H1 (cell line): ENCODE data around the gene CSNK2B. TPM values are rescaled to one million over a fixed set of nuclear protein-coding genes. Genes with fewer than 3 reads are reported as not detected.

Experiments
- CTCF ChIA-PET: fragments of 300-600 bp; sonication (Branson Sonifier 250); formaldehyde crosslinking; loops from one replicate; lab custom pipeline; 2021; ENCODE audit not compliant: partially characterized antibody; lab: Charles Lee
- POLR2A ChIA-PET: fragments of 300-600 bp; sonication (Branson Sonifier 250); formaldehyde crosslinking; loops from one replicate; lab custom pipeline; 2021; ENCODE audit warnings: inconsistent platforms; ENCODE audit not compliant: partially characterized antibody; lab: Charles Lee
- DNase-seq, 2 experiments: peaks; one replicate each; pipeline versions ENCODE4 v3.0.0 to v3.0.0-alpha.2; 2010 to 2022; ENCODE audit warnings: low spot score in 2 of 2, low read depth in 1 of 2, mixed read lengths in 1 of 2
- FAIRE-seq: peaks from 2 replicates; lab custom pipeline; 2011; peaks lifted over from hg19 to GRCh38; lab: Jason Lieb, UNC
- H2AFZ ChIP-seq: 2 replicates; pipeline ENCODE4 v1.8.1; 2012; ENCODE audit warnings: low read length, inconsistent platforms
- H2AK5ac ChIP-seq: 2 replicates; pipeline ENCODE4 v1.6.1; 2013; ENCODE audit warnings: low read depth, low read length
- H2BK120ac ChIP-seq: replicated peaks from 2 replicates; pipeline ENCODE3; 2013; ENCODE audit warnings: low read depth, low read length, inconsistent platforms
- H2BK12ac ChIP-seq: 2 replicates; pipeline ENCODE4 v1.6.1; 2013; ENCODE audit warnings: low read depth, low read length
- H2BK15ac ChIP-seq: 2 replicates; pipeline ENCODE4 v1.6.1; 2013; ENCODE audit warnings: low read length
- H2BK20ac ChIP-seq: 2 replicates; pipeline ENCODE4 v1.6.1; 2013; ENCODE audit warnings: low read length
- H2BK5ac ChIP-seq: 2 replicates; pipeline ENCODE4 v1.6.1; 2013; ENCODE audit warnings: low read depth, low read length
- H3K14ac ChIP-seq: 2 replicates; pipeline ENCODE4 v1.6.1; 2013; ENCODE audit warnings: inconsistent platforms; ENCODE audit not compliant: insufficient read length
- H3K18ac ChIP-seq: 2 replicates; pipeline ENCODE4 v1.6.1; 2013; ENCODE audit warnings: low read length; ENCODE audit errors: extremely low read depth
- H3K23ac ChIP-seq: 2 replicates; pipeline ENCODE4 v1.6.1; 2013; ENCODE audit warnings: inconsistent platforms; ENCODE audit not compliant: insufficient read length
- H3K23me2 ChIP-seq: 2 replicates; pipeline ENCODE4 v1.6.1; 2013; ENCODE audit warnings: low read depth, low read length
- H3K27ac ChIP-seq: 2 replicates; pipeline ENCODE4 v1.6.1; 2011; ENCODE audit warnings: low read depth, low read length, inconsistent platforms
- H3K27me3 ChIP-seq, 4 experiments: replicated peaks in 1 of 4; 1 replicate in 1 of 4; 2 replicates in 3 of 4; pipeline versions ENCODE4 v1.6.1 to v1.8.1; 2011 to 2013; ENCODE audit warnings: low read length in 3 of 4, mild to moderate bottlenecking in 3 of 4, inconsistent platforms in 2 of 4, mixed read lengths in 2 of 4, moderate library complexity in 1 of 4; ENCODE audit not compliant: control insufficient read depth in 3 of 4, insufficient read depth in 3 of 4; ENCODE audit errors: extremely low read depth in 1 of 4
- H3K36me3 ChIP-seq, 4 experiments: 2 replicates each; pipeline versions ENCODE4 v1.6.1 to v1.8.1; 2011 to 2013; ENCODE audit warnings: mild to moderate bottlenecking in 4 of 4, low read length in 3 of 4, moderate library complexity in 2 of 4, control low read depth in 1 of 4, inconsistent platforms in 1 of 4; ENCODE audit not compliant: insufficient read depth in 4 of 4, control insufficient read depth in 2 of 4
- H3K4ac ChIP-seq: replicated peaks from 2 replicates; pipeline ENCODE3; 2013; ENCODE audit warnings: low read length, low read depth, mixed read lengths, inconsistent platforms; ENCODE audit not compliant: insufficient read length
- H3K4me1 ChIP-seq, 4 experiments: replicated peaks in 1 of 4; 1 replicate in 1 of 4; 2 replicates in 3 of 4; pipeline versions ENCODE4 v1.6.1 to v1.8.1; 2011 to 2013; ENCODE audit warnings: low read length in 3 of 4, inconsistent platforms in 2 of 4, mixed read lengths in 1 of 4; ENCODE audit not compliant: insufficient read depth in 4 of 4, control insufficient read depth in 3 of 4
- H3K4me2 ChIP-seq, 2 experiments: 2 replicates each; pipeline versions ENCODE4 v1.6.1 to v1.8.1; 2011 to 2013; ENCODE audit warnings: low read depth in 2 of 2, low read length in 2 of 2, control low read depth in 1 of 2, inconsistent platforms in 1 of 2, mild to moderate bottlenecking in 1 of 2; ENCODE audit not compliant: insufficient read depth in 1 of 2
- H3K4me3 ChIP-seq, 4 experiments: fragments of 200-600, 300-600 bp in 1 of 4; sonication (generic), shearing (Covaris generic), sonication (Bioruptor Twin) in 1 of 4; 2 replicates each; pipeline versions ENCODE4 v1.5.1 to v1.8.1; 2011 to 2016; ENCODE audit warnings: low read length in 4 of 4, low read depth in 3 of 4, control low read depth in 2 of 4, inconsistent platforms in 2 of 4, mild to moderate bottlenecking in 2 of 4, mixed read lengths in 1 of 4, moderate library complexity in 1 of 4; ENCODE audit not compliant: insufficient read depth in 2 of 4; ENCODE audit errors: extremely low read depth in 1 of 4
- H3K56ac ChIP-seq: replicated peaks from 2 replicates; pipeline ENCODE3; 2013; ENCODE audit warnings: low read depth, mild to moderate bottlenecking, mixed read lengths, low read length, inconsistent platforms; ENCODE audit not compliant: insufficient read length
- H3K79me1 ChIP-seq: 2 replicates; pipeline ENCODE4 v1.6.1; 2013; ENCODE audit warnings: low read depth, low read length, control low read depth
- H3K79me2 ChIP-seq, 2 experiments: 2 replicates each; pipeline versions ENCODE4 v1.6.1 to v1.8.1; 2012 to 2013; ENCODE audit warnings: low read length in 2 of 2, mild to moderate bottlenecking in 2 of 2, inconsistent platforms in 1 of 2; ENCODE audit not compliant: insufficient read depth in 2 of 2, control insufficient read depth in 1 of 2
- H3K9ac ChIP-seq, 4 experiments: replicated peaks in 1 of 4; 1 replicate in 1 of 4; 2 replicates in 3 of 4; pipeline versions ENCODE4 v1.6.1 to v1.8.1; 2011 to 2013; ENCODE audit warnings: low read depth in 3 of 4, low read length in 3 of 4, control low read depth in 2 of 4, mild to moderate bottlenecking in 2 of 4, moderate library complexity in 2 of 4, inconsistent platforms in 1 of 4; ENCODE audit errors: extremely low read depth in 1 of 4
- H3K9me3 ChIP-seq, 2 experiments: 2 replicates each; pipeline versions ENCODE4 v1.6.1 to v1.8.1; 2012 to 2013; ENCODE audit warnings: mild to moderate bottlenecking in 2 of 2, moderate library complexity in 2 of 2, control low read depth in 1 of 2, inconsistent platforms in 1 of 2, low read depth in 1 of 2, low read length in 1 of 2, mixed read lengths in 1 of 2; ENCODE audit not compliant: insufficient read depth in 2 of 2
- H4K20me1 ChIP-seq, 2 experiments: replicated peaks in 1 of 2; 2 replicates each; pipeline versions ENCODE3 to v1.8.1; 2011 to 2013; ENCODE audit warnings: inconsistent platforms in 2 of 2, low read length in 2 of 2, mild to moderate bottlenecking in 1 of 2; ENCODE audit not compliant: insufficient read depth in 2 of 2, control insufficient read depth in 1 of 2
- H4K5ac ChIP-seq: 2 replicates; pipeline ENCODE4 v1.6.1; 2013; ENCODE audit warnings: low read length, low read depth, mixed read lengths, inconsistent platforms; ENCODE audit not compliant: insufficient read length
- H4K8ac ChIP-seq: 2 replicates; pipeline ENCODE4 v1.8.0; 2013; ENCODE audit warnings: mild to moderate bottlenecking, moderate library complexity, low read length, inconsistent platforms; ENCODE audit not compliant: insufficient read depth; ENCODE audit errors: extremely low read depth
- H4K91ac ChIP-seq: replicated peaks from 2 replicates; pipeline ENCODE3; 2013; ENCODE audit warnings: low read length, mixed read lengths, inconsistent platforms; ENCODE audit not compliant: insufficient read length
- BRCA1 ChIP-seq: IDR thresholded peaks from 2 replicates; pipeline ENCODE4 v1.6.1; 2012; ENCODE audit warnings: low read depth, low read length, improper control_type of control experiment
- CREB1 ChIP-seq: IDR thresholded peaks from 2 replicates; pipeline ENCODE4 v1.6.1; 2012; ENCODE audit warnings: inconsistent platforms
- FOSL1 ChIP-seq: IDR thresholded peaks from 2 replicates; pipeline ENCODE4 v1.6.1; 2011; ENCODE audit warnings: mild to moderate bottlenecking, low read depth, low read length, moderate library complexity; ENCODE audit not compliant: insufficient read depth
- GTF2F1 ChIP-seq: IDR thresholded peaks from 2 replicates; pipeline ENCODE4 v1.6.1; 2012; ENCODE audit warnings: low read depth, low read length, improper control_type of control experiment, borderline replicate concordance
- HDAC6 ChIP-seq: IDR thresholded peaks from one replicate; pipeline ENCODE4 v1.7.1; 2012; ENCODE audit warnings: low read depth, mild to moderate bottlenecking, inconsistent platforms, low read length, moderate library complexity
- POLR2A ChIP-seq, 2 experiments: IDR thresholded peaks; 1 replicate in 1 of 2; 2 replicates in 1 of 2; pipeline ENCODE4 v1.6.1; 2011; ENCODE audit warnings: low read depth in 2 of 2, low read length in 2 of 2, mild to moderate bottlenecking in 2 of 2; ENCODE audit errors: control extremely low read depth in 1 of 2
- RXRA ChIP-seq: IDR thresholded peaks from 2 replicates; pipeline ENCODE4 v1.6.1; 2011; ENCODE audit warnings: low read depth, mild to moderate bottlenecking, low read length, moderate library complexity; ENCODE audit not compliant: insufficient read depth
- SIX5 ChIP-seq: IDR thresholded peaks from 2 replicates; pipeline ENCODE4 v1.6.1; 2011; ENCODE audit warnings: mild to moderate bottlenecking, low read depth, low read length
- SRF ChIP-seq: IDR thresholded peaks from 2 replicates; pipeline ENCODE4 v1.6.1; 2011; ENCODE audit warnings: mild to moderate bottlenecking, low read depth, low read length, moderate library complexity
- TAF1 ChIP-seq: IDR thresholded peaks from 2 replicates; pipeline ENCODE4 v1.6.1; 2011; ENCODE audit warnings: mild to moderate bottlenecking, low read depth, low read length
- TCF12 ChIP-seq: IDR thresholded peaks from 2 replicates; pipeline ENCODE4 v1.6.1; 2011; ENCODE audit warnings: low read depth, mild to moderate bottlenecking, low read length
- USF2 ChIP-seq: IDR thresholded peaks from 2 replicates; pipeline ENCODE4 v1.6.1; 2011; ENCODE audit warnings: low read length, improper control_type of control experiment
- ZNF274 ChIP-seq: IDR thresholded peaks from 2 replicates; pipeline ENCODE4 v1.7.0; 2012; ENCODE audit warnings: low read length, borderline replicate concordance; ENCODE audit errors: extremely low read depth
- WGBS, 2 experiments: shearing (Covaris generic) in 1 of 2; methylation state at CpG; one replicate each; pipeline versions ENCODE4 v1.1.6 to v1.1.7; 2013 to 2015; ENCODE audit warnings: low lambda C conversion rate in 2 of 2, mixed read lengths in 2 of 2, inconsistent platforms in 1 of 2, low coverage in 1 of 2, missing lambda C conversion rate in 1 of 2; ENCODE audit not compliant: insufficient replicate concordance in 2 of 2, insufficient coverage in 1 of 2, insufficient read length in 1 of 2; ENCODE audit errors: extremely low coverage in 1 of 2, missing lambda C conversion rate in 1 of 2; 5-methylcytosine and 5-hydroxymethylcytosine counted together
- polyA plus RNA-seq, 7 experiments: library from polyadenylated mRNA; depleted of rRNA in 3 of 7; stranded (reverse) in 5 of 7; unstranded in 2 of 7; fragments of >200 nt in 5 of 7; fragments of 200-250 nt in 2 of 7; gene quantifications; 1 replicate in 5 of 7; 2 replicates in 1 of 7; 4 replicates in 1 of 7; pipeline versions ENCODE4 v1.2.1 to v1.2.3, GENCODE V29; 2011 to 2013; ENCODE audit warnings: missing spikeins in 2 of 7, mixed read lengths in 2 of 7
- total RNA-seq: library from RNA; stranded (reverse); fragmentation: NEBNext Ultra II Directional; extraction: Animal tissue kit (Norgen Biotek cat#: 25700); gene quantifications from 2 replicates; pipeline ENCODE4 v1.2.1, GENCODE V29; 2021

Gene CSNK2B
- total and polyA plus RNA-seq, 2 of the 8 experiments (the other 6 are each of a cell fraction or from before 2014, with no cell fraction given) = 169 to 208 TPM

GRCh38 chr6:31621991-31622390 is 43.9 kb upstream of the CSNK2B start:
- CTCF ChIA-PET = interaction anchor here (0.9 to 2.7 kb wide), 8 partner anchors 12 to 107 kb away, joined by 3 to 10 read pairs (median 6); partner anchors contain the start of genes ATP6V1G2, BAG6, DDAH2 and LST1
- no peak overlapping the region for H3K14ac ChIP-seq
- TF ChIP-seq USF2 = no peak
- no peak for TF ChIP-seq HDAC6
- no peak for TF ChIP-seq SIX5
- TF ChIP-seq TCF12 = no peak
- TF ChIP-seq BRCA1 = no peak
- TF ChIP-seq ZNF274 = no peak
- TF ChIP-seq SRF = no peak
- TF ChIP-seq GTF2F1 = no peak
- TF ChIP-seq FOSL1 = no peak
- no peak; a peak in 1 of 3 replicates for TF ChIP-seq POLR2A (IDR thresholded peaks at IDR 0.05; ENCODE audit: control extremely low read depth in 1 of 2, low read depth in 2 of 2, low read length in 2 of 2)
- TF ChIP-seq CREB1 = no peak
- TF ChIP-seq TAF1 = no peak
- TF ChIP-seq RXRA = no peak

More at GRCh38 chr6:31621991-31622390, 43.9 kb upstream of the CSNK2B start:
- Histone ChIP-seq H3K27me3 (no peaks in the 10 kb centered on the region), H2BK20ac (no peak overlapping the region), H4K91ac (no peak overlapping the region), H2AK5ac (no peak overlapping the region), H2BK120ac (no peak overlapping the region), H4K20me1 (peaks cover 4 to 15% of the 10 kb centered on the region in 2 experiments), H2AFZ (no peak overlapping the region), H2BK15ac (no peak overlapping the region), H3K4ac (no peak overlapping the region), H3K4me3 (peak overlapping the region; percentile 88 to 98 (median 98)), H3K36me3 (peaks cover 38 to 52% (median 41%) of the 10 kb centered on the region in 4 experiments), H3K4me1 (peaks cover 0 to 2% (median 0%) of the 10 kb centered on the region in 4 experiments; a peak in 1 of 7 replicates), H3K18ac (no peak overlapping the region), H3K23ac (no peak overlapping the region), H4K5ac (peak overlapping the region; percentile 54), H2BK5ac (no peak overlapping the region), H3K23me2 (peaks cover 5% of the 10 kb centered on the region; the same call in 1 of the 2 replicates), H3K9me3 (no peaks in the 10 kb centered on the region), H3K79me1 (peaks cover 11% of the 10 kb centered on the region; the same call in 1 of the 2 replicates), H3K9ac (peak overlapping the region; percentile 93 to 94 (median 94)), H3K4me2 (peak overlapping the region; percentile 81 to 93), H3K79me2 (peaks cover 24 to 46% of the 10 kb centered on the region in 2 experiments), H2BK12ac (no peak overlapping the region), H4K8ac (no peak overlapping the region), H3K27ac (0 out of 2 replicates have a peak overlapping the region, but pooled peaks have one; percentile 10), H3K56ac (no peak overlapping the region)
- FAIRE-seq (no peak), DNase-seq (no peak)
- POLR2A ChIA-PET = interaction anchor here (0.6 to 34.9 kb wide), 24 partner anchors 8 to 350 kb away, joined by 3 to 883 read pairs (median 5); partner anchors contain the start of genes APOM, ATP6V1G2, BAG6 and C6orf47
- 56% methylated on average over 4 of the region's 4 CpGs; no CpG with 5 or more reads in 1 of the 2 experiments for WGBS, 2 experiments
